AG10803 (cell line): ENCODE measurements around the gene MAP2K1.
"Not testable (repeated sequence)": the region's sequence is repeated elsewhere in the genome, so short reads cannot be mapped to it uniquely, and the experiment has no call there.

ENCODE experiments used
- DNase-seq: peaks from one replicate; pipeline ENCODE4 v3.0.0; 2010; ENCODE audit warnings: low read depth
- H3K4me3 ChIP-seq: 2 replicates; pipeline ENCODE4 v1.5.1; 2011; ENCODE audit warnings: mild to moderate bottlenecking, low read length, control low read depth
- CTCF ChIP-seq: conservative IDR thresholded peaks from 2 replicates; pipeline ENCODE4 v1.5.1; 2011; ENCODE audit warnings: mild to moderate bottlenecking, low read length, control low read depth, inconsistent platforms

MAP2K1 gene

DNA sequence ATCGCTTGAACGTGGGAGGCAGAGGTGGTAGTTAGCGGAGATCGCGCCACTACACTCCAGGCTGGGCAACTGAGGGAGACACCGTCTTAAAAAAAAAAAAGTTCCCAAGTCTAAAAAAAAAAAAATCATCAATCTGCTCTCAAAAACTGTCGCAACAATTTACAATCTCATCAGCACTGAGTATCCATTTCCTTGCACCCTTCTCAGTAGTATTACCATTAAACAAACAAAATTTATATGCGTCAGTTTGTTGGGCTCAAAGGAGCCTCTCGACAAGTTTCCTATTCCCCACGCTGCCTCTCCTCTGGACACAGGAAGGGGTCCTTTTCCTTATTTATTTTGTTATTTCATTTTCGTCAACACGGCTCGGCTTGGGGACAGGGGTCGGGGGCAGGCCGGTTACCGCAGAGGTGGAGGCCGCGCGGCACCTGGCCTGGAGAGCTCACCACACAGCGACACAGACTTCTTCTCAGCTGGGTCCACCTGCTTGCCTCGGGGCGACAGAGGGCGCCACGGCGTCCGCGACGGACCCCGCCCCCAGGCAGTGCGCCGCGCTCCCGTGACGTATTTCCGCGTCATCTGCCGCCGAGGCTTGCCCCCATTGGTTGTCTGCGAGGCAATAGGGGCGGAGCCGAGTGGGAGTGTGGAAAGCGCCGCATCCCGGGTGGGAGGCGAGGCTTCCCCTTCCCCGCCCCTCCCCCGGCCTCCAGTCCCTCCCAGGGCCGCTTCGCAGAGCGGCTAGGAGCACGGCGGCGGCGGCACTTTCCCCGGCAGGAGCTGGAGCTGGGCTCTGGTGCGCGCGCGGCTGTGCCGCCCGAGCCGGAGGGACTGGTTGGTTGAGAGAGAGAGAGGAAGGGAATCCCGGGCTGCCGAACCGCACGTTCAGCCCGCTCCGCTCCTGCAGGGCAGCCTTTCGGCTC lies at the start of gene MAP2K1:
TSS of gene MAP2K1 (plus strand) at position 709 of the 920 bp plus-strand sequence. CDS start 436 bp downstream, outside the sequence.
- TF ChIP-seq CTCF, result peak; percentile 62
- H3K4me3 ChIP-seq, result peak within 1 kb of the TSS; percentile 84

DNA sequence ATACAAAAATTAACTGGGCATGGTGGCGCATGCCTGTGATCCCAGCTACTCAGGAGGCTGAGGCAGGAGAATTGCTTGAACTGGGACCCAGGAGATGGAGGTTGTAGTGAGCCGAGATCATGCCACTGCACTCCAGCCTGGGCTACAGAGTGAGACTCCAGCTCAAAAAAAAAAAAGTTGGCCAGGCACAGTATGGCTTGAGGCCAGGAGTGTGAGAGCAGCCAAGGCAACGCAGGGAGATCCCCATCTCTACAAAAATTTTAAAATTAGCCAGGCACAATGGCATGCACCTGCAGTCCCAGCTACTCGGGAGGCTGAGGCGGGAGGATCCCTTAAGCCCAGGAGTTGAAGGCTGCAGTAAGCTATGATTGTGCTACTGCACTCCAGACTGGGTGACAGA lies 38.2 kb upstream of the MAP2K1 start:
- not testable (repeated sequence) for H3K4me3 ChIP-seq, DNase-seq

More for the DNA sequence above, at the start of gene MAP2K1:
- DNase-seq, result peak; percentile 95

- peak overlapping the region; percentile 92 for H3K4me3 ChIP-seq
- no peak for DNase-seq
- TF ChIP-seq CTCF, result no peak
These were observed 30.7 kb upstream of the MAP2K1 start for GRCh38 chr15:66356077-66356358.

GRCh38 chr15:66356359-66357236 lies 30.1 kb upstream of the MAP2K1 start, which contains the start of gene TIPIN:
Gene TIPIN, minus strand, starts transcription at chr15:66356685. Its CDS starts 3,738 bp downstream, at chr15:66352947.
- peak; percentile 95 for DNase-seq
- no peak for TF ChIP-seq CTCF
- peak within 1 kb of the TSS; percentile 92 for H3K4me3 ChIP-seq

GRCh38 chr15:66359740-66360139 lies 27.0 kb upstream of the MAP2K1 start:
- no peak overlapping the region for H3K4me3 ChIP-seq
- DNase-seq, result no peak
- TF ChIP-seq CTCF, result no peak

DNA sequence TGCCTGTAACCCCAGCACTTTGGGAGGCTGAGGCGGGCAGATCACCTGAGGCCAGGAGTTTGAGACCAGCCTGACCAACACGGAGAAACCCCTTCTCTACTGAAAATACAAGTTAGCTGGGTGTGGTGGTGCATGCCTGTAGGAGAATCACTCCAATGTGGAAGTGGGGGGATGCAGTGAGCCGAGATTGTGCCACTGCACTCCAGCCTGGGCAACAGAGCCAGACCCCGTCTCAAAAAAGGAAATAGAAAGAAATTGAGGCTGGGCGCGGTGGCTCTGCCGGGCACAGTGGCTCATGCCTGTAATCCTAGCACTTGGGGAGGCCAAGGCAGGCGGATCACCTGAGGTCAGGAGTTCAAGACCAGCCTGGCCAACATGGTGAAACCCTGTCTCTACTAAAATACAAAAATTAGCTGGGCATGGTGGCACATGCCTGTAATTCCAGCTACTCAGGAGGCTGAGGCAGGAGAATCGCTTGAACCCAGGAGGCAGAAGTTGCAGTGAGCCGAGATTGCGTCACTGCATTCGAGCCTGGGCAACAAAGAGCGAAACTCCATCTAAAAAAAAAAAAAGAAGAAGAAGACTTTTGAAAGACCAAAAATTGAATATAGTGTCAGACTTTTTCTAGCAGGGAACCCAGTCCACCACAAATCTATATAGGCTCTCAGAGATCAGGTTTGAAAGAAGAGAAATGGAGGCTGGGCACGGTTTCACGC lies 24.8 kb upstream of the MAP2K1 start:
- not testable (repeated sequence) for H3K4me3 ChIP-seq, DNase-seq

GRCh38 chr15:66362776-66363175 lies 23.9 kb upstream of the MAP2K1 start:
- TF ChIP-seq CTCF, result no peak
- no peak overlapping the region for H3K4me3 ChIP-seq
- DNase-seq, result no peak
